ENCODE data around the gene VPS16.

The VPS16 gene

GRCh38 chr20:2809690-2810089 lies 30.9 kb upstream of the VPS16 start:
- H3K4me3 ChIP-seq (ENCODE audit: low read depth, low read length), result no peak overlapping the region
- no peak for TF ChIP-seq CTCF (conservative IDR thresholded peaks at IDR 0.05; ENCODE audit: low read depth, low read length)
- DNase-seq (ENCODE audit: low read depth), result no peak

GRCh38 chr20:2812189-2812588 lies 28.4 kb upstream of the VPS16 start:
- H3K4me3 ChIP-seq (ENCODE audit: low read depth, low read length), result no peak overlapping the region
- TF ChIP-seq CTCF (conservative IDR thresholded peaks at IDR 0.05; ENCODE audit: low read depth, low read length), result no peak
- no peak for DNase-seq (ENCODE audit: low read depth)

GRCh38 chr20:2814076-2814475 lies 26.5 kb upstream of the VPS16 start:
- no peak for TF ChIP-seq CTCF (conservative IDR thresholded peaks at IDR 0.05; ENCODE audit: low read depth, low read length)
- no peak overlapping the region for H3K4me3 ChIP-seq (ENCODE audit: low read depth, low read length)
- DNase-seq (ENCODE audit: low read depth), result no peak

- H3K4me3 ChIP-seq (ENCODE audit: low read depth, low read length), result no peak within 1 kb of the TSS
- peak; percentile 99 for DNase-seq (ENCODE audit: low read depth)
- TF ChIP-seq CTCF (conservative IDR thresholded peaks at IDR 0.05; ENCODE audit: low read depth, low read length), result no peak
Measured at GRCh38 chr20:2814587-2815051, 25.9 kb upstream of the VPS16 start, which contains the start of gene C20orf141. C20orf141 (plus strand) TSS chr20:2814987; CDS start chr20:2815185, 198 bp downstream.

GRCh38 chr20:2815242-2815900 lies 25.2 kb upstream of the VPS16 start:
- no peak for TF ChIP-seq CTCF (conservative IDR thresholded peaks at IDR 0.05; ENCODE audit: low read depth, low read length)
- no peak overlapping the region for H3K4me3 ChIP-seq (ENCODE audit: low read depth, low read length)
- DNase-seq (ENCODE audit: low read depth), result no peak

GRCh38 chr20:2816030-2816582 lies 24.4 kb upstream of the VPS16 start, which contains the start of gene TMEM239:
TMEM239 (plus strand) TSS chr20:2816364; CDS start chr20:2816555, 191 bp downstream.
- H3K4me3 ChIP-seq (ENCODE audit: low read depth, low read length), result no peak within 1 kb of the TSS
- TF ChIP-seq CTCF (conservative IDR thresholded peaks at IDR 0.05; ENCODE audit: low read depth, low read length), result no peak
- no peak for DNase-seq (ENCODE audit: low read depth)

Data from choroid plexus epithelial cell (primary cell).